ENCODE measurements around the gene ACSL5.

Gene ACSL5, protein sequence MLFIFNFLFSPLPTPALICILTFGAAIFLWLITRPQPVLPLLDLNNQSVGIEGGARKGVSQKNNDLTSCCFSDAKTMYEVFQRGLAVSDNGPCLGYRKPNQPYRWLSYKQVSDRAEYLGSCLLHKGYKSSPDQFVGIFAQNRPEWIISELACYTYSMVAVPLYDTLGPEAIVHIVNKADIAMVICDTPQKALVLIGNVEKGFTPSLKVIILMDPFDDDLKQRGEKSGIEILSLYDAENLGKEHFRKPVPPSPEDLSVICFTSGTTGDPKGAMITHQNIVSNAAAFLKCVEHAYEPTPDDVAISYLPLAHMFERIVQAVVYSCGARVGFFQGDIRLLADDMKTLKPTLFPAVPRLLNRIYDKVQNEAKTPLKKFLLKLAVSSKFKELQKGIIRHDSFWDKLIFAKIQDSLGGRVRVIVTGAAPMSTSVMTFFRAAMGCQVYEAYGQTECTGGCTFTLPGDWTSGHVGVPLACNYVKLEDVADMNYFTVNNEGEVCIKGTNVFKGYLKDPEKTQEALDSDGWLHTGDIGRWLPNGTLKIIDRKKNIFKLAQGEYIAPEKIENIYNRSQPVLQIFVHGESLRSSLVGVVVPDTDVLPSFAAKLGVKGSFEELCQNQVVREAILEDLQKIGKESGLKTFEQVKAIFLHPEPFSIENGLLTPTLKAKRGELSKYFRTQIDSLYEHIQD

GRCh38 chr10:112373912-112374338, at the start of gene ACSL5:
TSS of gene ACSL5 (plus strand) at chr10:112374116. CDS start at chr10:112394947, 20,831 bp downstream.
- no peak for DNase-seq

GRCh38 chr10:112327678-112328077, 46.2 kb upstream of the ACSL5 start:
- DNase-seq: no peak

GRCh38 chr10:112330162-112330561, 43.8 kb upstream of the ACSL5 start:
- no peak for DNase-seq

GRCh38 chr10:112330607-112331160, 43.2 kb upstream of the ACSL5 start:
- DNase-seq: no peak

GRCh38 chr10:112332022-112332421, 41.9 kb upstream of the ACSL5 start:
- DNase-seq: no peak

- DNase-seq: no peak
Observed at GRCh38 chr10:112332509-112333228, 41.2 kb upstream of the ACSL5 start.

DNA sequence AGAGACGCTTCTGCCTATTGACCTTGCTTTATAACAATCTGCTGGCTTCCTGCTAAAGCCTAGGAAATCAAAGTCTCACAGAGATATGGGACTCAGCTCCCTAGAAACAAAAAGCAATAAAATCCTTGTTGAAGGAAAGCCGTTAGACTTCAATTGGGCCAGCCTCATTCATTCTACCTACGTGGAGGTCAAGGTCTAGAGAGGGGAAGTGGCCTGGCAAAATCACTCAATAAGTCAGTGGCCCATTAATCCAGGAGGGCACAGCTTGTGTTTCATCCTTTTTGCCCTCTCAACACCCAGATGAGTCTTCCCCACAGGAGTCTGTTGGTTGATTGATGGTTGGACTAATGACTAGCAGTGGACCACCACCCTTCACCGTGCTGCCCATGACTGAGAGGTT, 40.5 kb upstream of the ACSL5 start:
- DNase-seq: no peak

DNA sequence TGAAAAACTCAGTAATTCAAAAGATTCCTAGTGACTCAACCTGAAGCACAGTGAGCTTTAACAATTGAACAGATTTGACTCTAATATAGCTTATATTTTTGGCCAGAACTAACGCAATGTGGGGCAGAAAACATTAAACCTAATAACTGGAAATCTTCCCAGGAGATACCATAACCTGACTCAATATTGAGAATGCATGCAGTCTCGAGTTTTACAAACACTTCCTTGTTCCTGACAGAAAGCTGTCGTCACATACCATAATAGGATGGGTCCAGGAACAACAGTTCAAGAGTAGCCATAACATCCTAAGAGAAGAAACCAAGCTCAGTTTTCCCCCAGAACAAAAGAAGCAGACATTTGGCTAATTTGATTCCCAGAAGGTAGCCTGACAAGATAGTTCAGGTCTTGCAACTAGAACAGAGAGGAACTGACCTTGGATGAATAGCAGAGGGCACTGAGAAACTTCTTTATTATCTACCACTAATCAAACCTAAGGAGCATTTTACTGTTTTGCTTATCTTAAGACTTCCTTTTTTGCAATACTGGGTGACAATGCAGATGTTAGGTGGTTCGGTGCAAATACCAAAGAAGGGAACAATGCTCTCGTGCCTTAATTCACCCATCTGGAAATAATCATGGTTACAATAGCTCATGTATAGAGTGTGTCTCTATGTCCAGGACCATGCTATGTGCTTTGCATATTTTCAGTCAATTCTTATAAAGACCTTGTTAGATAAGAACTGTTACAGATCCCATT, 38.6 kb upstream of the ACSL5 start:
- DNase-seq: no peak

DNA sequence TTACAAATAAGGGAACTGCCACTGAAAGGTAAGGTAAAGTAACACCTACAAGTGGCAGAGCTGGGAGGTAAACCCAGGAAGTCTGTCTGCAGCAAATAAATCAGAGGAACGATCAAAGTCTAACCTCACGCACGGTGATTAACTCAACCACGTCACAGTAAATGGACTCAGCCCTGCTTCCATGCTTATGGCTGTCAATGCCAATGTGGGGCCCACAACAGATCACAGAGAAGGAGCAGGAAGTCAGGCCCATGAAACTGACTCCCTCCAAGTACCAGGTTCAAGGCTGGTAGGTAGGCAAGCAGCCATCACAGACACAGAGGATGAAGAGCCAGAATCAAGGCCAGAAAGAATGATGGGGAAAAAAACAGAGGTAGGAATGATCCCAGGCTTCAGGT, 38.0 kb upstream of the ACSL5 start:
- DNase-seq: no peak

DNA sequence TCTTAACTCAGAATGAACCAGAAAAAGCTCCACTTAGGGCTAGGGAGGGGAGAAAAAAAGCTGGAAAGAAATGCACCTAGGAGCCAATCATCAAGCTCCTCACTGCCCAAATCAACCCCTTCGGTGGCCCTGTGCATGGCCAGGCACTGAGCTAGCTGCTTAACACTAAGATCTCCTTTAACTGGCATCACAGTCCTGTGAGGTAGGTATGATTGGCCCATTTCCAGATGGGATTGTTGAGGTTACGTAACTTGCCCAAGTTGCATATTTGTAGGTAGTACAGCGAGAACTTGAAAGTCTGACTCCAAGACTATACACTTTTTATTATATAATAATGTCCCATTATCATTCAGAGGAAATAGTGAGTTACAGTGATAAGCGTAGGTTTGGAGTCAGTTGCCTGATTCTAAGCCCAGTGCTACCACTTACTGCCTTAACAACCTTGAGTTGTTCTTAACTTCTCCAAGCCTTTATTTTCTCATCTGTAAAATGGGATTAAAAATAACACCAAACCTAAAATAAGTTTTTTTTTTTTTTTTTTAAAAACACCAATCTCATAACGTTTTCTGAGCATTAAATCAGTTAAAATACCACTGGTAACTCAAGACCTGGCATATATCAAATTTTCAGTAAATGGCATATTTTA, 37.2 kb upstream of the ACSL5 start:
- no peak for DNase-seq

- no peak for DNase-seq
Observed at GRCh38 chr10:112338957-112339356, 35.0 kb upstream of the ACSL5 start.

DNA sequence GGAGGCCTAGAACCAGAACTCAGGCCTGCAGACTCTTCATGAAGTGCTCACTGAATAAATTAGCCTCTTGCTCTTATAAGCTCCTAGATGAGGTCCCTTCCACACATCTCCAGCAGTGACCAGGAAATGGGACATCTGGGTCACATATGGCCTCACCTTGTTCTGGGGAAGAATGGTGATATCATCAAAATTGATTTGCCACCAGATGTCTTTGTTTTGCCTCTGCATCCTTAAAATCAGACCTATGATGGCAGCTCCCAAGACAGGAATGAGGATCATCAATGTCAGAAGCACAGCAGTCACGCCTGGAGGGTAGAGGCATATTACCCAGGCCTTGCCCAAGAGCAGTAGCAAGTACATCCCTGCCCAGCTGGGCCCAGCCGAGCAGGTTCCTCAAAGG, 33.3 kb upstream of the ACSL5 start:
- no peak for DNase-seq

DNA sequence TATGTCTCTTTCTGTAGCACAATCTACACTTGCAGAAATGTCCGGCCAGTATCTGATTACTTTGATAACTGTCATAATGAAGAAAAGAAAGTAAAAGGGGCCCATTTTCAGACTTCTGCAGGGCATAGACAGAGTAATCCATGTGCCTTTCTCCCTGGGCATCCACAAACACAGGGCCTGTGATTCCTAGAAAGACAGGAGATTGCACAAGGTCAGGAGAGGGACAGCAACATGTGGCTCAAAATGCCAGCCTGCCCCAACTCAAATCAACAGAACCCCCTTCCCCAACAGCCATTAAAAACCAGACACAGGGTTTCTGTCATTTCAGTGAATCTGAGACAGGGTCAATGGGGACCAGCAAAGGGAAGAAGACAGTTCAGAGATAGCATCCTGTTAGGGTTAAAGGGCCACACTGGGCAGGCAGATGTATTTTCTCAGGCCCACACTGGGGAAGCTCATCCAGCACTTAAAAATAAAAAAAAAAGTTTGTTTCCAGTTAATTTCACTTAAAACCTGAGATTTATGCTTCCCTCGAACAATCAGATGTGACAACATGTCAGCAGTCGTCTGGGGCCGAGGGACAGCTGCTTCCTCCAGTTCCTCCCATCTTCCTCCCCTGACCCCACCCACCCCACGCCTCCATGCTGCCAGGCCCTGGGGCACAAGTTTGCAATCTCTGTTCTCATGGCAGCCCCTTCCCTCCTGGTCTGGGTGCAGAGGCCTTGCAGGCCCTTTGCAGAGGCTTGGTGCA, 30.7 kb upstream of the ACSL5 start:
- no peak for DNase-seq

DNA sequence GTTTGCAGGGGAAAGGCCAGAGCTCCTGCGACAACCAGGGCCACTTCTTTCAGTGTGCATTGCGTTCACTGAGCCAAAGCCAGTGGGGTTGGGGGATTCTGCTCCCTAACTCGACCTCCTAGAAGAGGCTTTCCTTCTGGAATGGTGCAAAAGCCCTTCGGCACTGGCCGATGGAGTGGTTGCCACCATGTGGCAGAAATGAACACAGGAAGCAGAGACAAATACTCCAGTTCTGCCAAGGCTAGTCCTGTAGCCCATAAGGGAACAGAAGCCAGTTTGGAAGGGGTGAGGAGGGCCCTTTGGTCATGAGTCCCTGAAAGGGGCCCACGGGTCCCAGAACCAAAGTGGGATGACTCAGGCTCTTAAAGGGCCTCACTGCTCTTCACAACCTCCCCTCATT, 29.7 kb upstream of the ACSL5 start:
- no peak for DNase-seq

- no peak for DNase-seq
Observed at GRCh38 chr10:112345202-112345601, 28.7 kb upstream of the ACSL5 start.

DNA sequence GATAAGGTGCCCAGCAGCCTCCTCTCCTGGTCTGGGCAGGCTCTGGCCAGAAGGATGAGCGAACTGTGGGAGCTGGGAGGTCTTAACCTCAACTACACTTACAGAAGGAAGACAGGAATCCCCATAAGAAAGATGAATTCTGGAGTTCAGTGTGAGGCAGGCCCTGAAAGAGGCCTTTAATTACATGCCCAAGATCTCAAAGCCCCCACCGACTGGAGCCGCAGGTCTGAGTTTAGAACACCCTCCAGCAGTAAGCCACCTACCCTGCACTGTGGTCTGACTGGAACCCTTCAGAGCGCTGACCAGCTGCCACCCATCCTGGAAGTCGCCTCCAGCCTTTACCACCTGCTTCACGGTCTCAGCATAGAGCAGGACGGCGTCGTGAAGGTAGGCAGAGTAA, 28.2 kb upstream of the ACSL5 start:
- no peak for DNase-seq

DNA sequence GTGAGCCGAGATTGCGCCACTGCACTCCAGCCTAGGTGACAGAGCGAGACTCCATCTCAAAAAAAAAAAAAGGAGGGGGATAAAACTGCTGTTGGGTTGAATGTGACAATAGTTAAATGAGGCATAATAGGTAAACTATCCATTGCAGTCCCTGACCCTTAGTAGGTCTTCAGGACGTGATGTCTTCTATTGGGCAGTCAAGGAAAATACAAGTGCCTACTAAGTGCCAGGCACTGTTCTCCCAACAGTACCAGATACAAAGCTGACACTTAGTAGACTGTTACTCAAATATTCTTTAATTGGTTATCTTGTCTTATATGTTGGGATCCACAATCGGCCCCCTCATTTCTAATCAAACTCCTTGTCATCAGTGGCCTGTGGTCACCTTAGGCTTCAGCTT, 27.1 kb upstream of the ACSL5 start:
- DNase-seq: no peak

DNA sequence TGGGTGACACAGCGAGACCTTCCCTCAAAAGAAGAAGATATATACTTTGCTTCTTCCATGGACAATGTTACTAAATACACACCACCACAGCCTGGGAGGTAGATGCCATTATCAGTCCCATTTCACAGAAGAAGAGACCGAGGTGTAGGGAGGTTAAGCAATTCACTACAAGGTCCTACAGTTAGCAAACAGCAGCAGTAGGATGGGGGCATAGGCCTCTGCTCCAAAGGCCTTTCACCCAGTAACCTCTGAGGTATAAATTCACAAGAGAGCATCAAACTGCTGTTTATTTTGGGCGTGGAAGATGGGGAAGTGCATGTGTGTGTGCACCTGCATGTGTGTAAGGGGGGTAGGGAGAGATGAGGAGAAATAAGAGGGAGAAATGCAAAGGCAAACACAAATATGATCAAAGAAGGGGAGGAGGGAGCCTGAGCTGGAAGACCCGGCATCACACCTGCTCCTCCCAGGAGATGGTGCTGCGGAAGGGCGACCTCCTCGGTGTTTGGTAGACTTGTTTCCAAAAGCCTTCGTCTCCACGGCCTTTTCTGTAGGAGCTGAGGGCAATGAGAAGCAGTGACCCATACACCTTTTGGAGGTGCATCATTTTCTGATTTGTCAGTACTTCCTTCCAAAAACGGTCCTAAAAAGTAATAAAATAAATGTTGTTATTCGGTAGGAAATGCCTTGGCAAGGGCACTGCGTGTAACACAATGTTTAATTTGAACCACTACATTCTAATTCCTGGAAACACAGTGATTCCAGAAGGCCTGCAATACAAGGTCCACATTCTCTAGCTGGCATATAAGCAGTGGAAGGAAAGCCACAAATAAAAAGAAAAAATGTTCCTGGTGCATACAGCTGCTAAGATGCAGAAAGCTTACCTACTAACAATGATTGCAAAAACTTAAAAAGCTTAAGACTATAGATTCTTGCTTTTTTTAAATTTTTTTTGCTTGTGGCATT, 25.9 kb upstream of the ACSL5 start:
- DNase-seq: no peak

DNA sequence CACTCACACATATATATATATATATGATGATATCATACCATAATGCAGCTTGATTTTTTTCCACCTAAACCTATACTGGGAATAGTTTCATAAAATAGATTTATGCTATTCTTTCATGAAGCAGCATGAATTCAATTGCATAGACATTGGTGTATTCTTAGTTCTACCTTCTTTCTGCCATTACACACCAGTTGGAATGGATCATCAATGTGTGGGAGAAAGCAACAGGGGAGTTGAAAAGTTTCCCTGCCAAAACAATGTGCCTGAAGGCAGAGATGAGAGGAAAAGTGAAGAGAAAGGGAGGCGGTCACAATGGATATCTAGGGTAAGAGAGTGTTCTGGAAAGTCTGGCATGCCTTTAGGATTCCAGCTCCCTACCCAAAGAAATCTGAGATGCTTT, 25.2 kb upstream of the ACSL5 start:
- DNase-seq: no peak

DNA sequence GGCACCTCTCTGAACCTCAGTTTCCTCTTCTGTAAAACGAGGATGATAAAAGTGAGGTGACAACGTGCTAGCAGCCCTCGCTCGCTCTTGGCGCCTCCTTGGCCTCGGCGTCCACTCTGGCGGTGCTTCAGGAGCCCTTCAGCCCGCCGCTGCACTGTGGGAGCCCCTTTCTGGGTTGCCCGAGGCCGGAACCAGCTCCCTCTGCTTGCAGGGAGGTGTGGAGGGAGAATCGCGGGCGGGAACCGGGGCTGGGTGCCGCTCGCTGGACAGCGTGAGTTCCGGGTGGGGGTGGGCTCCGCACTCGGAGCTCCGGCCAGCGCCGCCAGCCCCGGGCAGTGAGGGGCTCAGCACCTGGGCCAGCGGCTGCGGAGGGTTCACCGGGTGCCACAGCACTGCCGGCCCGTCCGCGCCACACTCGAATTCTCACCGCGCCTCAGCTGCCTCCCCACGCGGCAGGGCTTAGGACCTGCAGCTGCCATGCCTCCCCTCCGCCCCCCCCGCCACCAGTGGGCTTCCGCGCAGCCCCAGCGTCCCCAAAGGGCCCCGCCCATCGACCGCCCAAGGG, 24.3 kb upstream of the ACSL5 start:
- DNase-seq: no peak
